GM21390 (cell line): ENCODE measurements around the gene LRRC3B.
"Not testable (repeated sequence)": the region's sequence is repeated elsewhere in the genome, so short reads cannot be mapped to it uniquely, and the experiment has no call there.

Experiments
- ATAC-seq: cut with Tn5 transposase; IDR thresholded peaks from one replicate; pipeline ENCODE4 v1.9.1; 2021; ENCODE audit not compliant: unreplicated experiment

The LRRC3B gene, protein sequence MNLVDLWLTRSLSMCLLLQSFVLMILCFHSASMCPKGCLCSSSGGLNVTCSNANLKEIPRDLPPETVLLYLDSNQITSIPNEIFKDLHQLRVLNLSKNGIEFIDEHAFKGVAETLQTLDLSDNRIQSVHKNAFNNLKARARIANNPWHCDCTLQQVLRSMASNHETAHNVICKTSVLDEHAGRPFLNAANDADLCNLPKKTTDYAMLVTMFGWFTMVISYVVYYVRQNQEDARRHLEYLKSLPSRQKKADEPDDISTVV

DNA sequence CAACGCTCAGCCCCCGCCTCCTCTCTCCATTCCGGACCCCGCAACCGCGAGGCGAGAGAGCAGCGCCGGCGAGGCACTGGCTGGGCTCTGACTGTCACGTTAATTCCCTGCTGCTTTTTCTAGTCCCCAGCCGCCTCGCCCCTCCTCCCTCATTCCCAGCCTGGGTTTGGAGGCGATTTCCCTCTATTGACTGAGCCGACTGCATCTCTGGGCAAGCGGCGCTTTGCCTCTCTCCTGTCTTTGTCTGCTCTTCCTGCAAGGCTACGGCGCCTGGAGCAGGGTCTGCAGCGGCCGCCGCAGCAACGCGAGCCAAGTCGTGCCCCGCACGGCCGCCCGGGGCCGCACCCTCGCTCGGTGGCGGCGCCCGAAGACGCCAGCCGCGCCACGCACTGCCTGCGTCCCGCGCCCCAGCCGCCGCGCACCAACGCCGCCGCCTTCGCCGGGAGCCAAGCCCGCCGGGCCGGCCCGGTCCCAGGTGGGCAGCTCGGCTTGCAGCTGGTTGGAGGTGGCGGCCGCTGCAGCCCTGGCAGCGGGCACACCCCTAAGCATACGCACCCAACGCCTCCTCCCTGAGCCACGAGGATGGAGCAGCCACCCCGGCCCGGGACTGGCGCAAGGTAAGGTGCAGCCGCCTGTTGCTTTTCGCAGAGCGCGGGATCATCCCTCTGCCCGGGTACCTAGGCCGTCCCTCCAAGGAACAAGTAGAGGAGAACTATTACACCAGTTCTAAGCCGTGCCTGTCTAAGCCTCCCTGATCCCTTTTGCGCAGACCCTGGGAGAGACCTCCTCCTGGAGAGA, at the start of gene LRRC3B:
LRRC3B (plus strand) TSS at position 152 of the 798 bp plus-strand sequence. CDS start 86,901 bp downstream, outside the sequence.
- no peak for ATAC-seq

DNA sequence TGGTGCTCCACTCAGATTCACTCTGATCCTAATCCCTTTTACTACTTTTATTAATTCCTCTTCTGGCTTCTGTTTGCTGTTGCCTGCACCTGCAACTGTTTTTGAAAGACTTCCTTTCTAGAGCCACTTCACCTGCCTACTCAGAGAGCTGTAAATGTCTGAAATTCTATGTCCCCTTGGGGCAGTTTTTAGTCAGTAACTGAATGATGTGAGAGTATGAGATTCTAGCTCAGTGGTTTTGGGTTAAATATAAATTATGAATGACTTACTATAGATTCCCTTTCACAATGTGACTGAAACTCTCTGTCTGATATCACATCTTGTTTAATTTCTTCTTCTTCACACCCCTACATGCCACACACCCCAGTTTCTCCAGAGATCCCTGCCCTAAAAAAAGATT, 47.8 kb upstream of the LRRC3B start:
- no peak for ATAC-seq

DNA sequence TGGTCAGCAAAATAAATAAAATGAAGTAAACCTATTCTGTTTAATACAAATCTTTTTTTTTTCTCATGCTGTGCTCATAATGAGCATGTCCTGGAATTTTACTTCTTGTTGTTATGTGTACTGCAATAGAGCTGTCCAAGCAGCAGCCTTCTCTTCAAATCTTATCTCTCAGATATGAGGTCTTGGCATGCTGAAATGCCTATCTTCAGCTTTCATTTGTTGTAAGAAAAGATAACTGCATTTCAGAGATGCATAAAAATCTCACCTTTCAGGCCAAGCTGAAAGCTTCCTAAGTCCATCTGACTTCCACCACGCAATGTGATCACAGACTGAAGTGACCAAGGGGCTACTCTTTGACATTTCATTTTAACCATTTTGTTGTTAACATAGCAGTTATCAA, 43.5 kb upstream of the LRRC3B start:
- no peak for ATAC-seq

DNA sequence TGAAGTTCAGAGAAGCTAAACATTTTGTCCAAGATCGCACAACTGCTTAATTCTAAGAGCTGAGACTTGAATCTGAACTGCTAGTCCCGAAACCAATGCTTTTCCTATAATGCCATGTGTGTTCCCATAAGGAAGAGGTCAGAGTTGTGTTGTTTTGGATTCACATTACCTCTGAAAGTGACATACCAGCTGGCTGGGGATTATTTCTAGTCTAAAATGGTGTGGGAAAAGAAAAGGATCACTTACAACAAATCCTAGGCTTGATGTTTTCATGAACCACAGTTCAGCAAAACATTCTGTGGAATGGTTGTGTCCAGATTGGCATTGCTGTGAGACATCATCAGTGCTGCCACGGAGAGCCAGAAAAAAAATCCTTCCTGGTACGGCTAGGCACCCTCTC, 35.0 kb upstream of the LRRC3B start:
- no peak for ATAC-seq

DNA sequence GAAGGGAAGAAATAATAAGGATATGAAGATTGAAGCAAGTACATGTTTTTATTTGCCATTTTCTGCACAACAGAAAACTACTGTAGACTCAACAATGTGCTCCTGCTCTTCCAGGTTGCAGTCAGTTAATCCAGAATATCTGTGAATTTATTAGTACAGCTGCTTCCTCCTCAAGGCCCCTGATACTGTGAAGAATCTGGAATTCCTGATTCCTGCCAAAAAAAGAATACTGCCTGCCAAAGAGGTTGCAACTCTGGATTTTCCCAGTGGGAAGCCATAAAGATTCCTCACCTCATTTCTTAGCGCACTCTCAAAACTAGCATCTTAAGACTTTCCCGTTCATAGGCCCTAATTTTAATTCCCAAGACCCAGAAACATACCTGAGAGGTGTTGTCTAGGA, 33.6 kb upstream of the LRRC3B start:
- ATAC-seq = no peak

DNA sequence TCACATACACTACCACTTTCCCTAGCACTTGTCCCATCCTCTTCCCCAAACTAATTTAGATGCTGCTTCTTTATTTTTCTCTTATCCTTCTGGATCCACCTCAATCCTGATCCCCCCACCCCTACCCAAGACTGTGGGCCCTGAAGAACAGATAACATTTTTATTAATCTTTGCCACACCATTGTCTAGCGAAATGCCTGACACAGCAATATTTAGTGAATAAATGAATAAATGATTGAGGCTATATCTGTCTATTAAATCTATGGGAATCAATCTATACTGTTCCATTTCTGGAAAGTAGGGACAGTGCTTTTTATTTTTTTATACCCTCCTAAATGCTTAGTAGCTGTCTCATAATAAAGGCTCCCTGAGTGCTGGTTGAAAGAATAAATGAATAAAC, 32.9 kb upstream of the LRRC3B start:
- no peak for ATAC-seq

DNA sequence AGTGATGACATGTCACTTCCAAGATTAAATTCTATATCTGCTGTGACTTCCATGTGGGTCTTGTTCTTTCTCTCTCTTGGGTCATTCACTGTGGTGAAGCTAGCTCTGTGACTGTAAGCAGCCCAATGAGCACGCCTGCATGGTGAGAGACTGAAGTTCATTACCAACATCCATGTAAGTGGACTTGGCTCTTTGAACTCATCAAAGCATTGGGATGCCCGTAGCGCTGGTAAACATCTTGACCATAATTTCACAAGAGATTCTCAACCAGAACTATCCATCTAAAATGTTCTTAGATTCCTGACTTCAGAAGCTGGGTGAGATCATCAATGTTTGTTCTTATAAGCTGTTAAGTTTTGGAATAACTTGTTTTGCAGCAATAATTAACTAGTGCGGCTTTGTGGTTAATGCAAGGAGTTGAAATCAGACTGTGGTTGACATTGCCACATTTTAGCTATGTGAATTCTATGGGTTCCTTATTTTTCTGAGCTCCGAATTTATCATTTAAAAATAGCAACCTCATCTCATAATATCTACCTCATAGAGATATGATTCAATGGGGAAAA, 31.6 kb upstream of the LRRC3B start:
- ATAC-seq = no peak

DNA sequence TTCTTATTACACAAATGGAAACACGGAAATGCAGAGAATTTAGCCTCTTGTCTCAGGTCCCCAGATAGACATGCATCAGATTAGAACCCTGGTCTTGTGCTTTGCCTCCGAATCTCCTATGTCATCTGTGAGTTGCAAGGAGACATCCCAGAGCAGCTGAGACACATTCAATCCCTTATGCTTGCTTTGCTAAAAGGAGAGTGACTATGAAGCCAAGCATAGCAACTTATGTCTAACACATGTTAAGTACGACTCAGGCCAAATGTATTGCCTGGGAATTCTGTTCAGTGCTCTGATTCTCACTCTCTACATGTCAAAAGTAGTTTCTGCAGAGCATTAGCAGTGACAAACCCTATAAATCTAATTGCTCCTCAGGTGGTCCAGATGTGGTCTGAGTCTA, 30.6 kb upstream of the LRRC3B start:
- no peak for ATAC-seq

DNA sequence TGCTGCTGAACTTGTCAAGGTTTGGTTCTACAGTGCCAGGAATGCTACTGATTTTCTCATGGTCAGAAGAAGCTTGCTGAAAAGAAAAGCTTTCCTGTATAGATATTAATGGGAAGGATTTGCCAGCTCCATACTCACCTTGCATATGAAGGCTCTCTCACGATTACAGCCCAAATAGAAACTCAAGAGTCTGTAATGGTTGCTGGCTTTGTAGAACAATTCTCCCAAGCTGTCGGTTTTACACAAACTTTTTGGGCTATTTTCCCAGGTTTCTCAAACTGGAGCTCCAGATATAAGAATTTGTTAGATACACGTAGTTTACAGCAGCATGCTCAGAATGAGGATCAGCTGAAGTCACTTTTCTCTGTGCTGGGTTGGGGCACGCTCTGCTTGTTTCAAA, 30.1 kb upstream of the LRRC3B start:
- ATAC-seq = no peak

DNA sequence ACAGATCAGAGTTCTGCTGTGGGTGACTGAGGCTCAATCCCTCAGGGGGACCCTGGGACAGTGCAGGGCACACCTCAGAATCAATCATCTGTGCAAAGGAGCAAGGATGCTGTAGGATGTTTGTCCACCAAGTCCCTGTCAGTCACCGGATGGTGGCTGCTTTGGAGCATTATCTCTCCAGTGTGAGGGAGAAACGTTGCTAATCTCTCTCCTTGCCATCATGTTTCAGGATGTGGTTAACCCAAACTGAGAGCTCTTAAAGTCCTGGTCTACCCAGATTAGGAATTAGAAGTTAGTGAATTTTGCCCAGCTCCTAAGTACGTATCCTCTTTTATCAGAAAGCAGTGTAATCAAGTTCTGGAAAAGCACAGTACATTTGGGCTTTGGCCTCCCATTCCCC, 26.2 kb upstream of the LRRC3B start:
- no peak for ATAC-seq

DNA sequence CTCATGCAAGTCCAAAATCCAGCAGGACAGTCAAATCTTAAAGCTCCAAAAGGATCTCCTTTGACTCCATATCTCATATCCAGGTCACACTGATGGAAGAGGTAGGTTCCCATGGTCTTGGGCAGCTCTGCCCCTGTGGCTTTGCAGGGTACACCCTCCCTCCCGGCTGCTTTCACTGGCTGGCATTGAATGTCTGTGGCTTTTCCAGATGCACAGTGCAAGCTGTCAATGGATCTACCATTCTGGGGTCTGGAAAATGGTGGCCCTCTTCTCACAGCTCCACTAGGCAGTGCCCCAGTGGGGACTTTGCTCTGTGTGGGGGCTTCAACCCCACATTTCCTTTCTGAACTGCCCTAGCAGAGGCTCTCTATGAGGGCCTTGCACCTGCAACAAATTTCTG, 19.3 kb upstream of the LRRC3B start:
- ATAC-seq = not testable (repeated sequence)

DNA sequence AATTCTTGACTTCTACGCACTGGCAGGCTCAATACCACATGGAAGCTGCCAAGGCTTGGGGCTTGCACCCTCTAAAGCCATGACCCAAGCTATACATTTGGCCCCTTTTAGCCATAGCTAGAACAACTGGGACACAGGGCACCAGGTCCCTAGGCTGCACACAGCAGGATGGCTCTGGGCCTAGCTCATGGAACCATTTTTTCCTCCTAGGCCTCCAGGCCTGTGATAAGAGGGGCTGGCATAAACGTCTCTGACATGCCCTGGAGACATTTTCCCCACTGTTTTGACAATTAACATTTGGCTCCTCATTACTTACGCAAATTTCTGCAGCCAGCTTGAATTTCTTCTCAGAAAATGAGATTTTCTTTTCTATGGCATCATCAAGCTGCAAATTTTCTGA, 18.8 kb upstream of the LRRC3B start:
- not testable (repeated sequence) for ATAC-seq

DNA sequence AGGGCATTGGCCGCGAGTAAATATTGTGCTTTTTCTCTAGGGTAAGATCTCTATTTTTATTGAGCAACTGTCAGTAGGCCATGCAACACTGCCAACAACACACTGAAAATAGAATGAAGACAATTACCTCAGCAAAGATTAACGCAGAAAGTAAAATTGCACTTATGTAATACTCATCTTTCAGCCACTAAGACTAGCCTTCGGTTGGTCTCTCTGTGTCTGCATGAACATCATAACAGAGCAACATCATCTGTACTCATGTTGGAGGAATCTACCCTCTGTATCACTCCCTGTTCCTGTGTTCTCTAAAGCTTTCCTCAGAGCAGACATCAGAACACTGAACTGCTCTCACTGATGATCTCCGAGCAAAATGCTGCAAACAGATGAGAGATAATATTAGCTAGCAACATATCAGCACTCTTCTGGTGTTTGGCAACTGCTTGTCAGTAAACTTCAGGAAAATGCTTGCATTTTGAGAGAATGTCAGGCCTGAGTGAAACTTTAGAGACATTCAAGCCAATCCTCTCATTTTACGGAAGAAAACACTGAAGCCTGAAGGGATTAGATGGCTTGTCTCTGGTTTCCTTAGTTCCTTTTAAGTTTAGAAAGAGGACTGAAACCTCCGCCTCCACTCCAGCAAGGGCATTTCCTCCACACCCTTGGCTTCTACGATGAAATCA, 8.4 kb upstream of the LRRC3B start:
- ATAC-seq = no peak

DNA sequence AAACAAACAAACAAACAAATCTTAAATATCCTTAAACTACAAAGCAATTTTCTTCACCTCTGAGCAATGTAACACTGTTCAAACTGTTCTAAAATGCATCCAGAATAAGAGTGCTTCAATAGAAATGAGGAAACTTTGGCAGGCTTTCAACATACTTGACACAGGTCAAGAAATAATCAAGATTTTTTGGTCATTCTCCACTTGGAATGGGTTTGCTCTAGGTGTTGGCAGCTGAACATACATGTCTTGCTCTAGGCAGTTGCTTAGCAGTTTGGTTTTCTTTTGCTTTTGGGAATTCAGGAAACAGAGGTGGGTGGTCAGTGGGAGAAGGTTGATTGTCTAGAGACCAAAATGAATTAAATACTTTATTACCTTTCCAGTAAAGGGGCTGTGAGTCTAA, 1.4 kb upstream of the LRRC3B start:
- no peak for ATAC-seq

DNA sequence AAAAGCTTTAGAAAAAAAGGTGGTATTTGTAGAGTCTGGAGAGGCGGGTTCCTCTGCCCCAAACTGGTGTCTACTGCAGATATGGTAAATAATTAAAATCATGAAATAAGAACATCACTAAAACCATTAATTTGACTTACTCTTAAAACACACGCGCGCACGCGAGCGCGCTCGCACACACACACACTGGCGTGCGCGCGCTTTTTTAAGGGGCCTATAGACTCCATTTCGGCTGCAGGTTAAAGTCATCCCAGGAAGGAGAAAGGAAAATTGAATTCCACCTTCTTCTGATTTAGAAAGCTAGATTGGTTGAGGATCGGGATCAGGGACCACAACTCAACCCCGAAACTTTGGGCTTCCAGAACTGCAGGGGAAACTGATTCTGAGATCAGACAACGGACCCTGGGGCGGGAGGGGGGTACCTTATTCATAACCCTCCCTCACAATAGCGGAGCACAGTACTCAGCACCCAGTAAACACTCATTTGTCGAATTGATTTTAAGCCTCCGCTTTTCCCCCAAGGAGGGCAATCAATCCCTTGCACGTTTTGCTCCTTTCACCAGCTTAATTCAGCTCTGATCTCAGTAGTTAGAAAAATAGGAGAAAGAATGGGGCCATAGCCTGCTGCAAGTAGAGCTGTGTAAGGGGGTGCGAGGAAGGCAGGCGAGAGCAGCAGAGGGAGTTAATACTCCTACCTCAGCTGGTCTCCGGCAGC, 509 bp upstream of the LRRC3B start:
- no peak for ATAC-seq

DNA sequence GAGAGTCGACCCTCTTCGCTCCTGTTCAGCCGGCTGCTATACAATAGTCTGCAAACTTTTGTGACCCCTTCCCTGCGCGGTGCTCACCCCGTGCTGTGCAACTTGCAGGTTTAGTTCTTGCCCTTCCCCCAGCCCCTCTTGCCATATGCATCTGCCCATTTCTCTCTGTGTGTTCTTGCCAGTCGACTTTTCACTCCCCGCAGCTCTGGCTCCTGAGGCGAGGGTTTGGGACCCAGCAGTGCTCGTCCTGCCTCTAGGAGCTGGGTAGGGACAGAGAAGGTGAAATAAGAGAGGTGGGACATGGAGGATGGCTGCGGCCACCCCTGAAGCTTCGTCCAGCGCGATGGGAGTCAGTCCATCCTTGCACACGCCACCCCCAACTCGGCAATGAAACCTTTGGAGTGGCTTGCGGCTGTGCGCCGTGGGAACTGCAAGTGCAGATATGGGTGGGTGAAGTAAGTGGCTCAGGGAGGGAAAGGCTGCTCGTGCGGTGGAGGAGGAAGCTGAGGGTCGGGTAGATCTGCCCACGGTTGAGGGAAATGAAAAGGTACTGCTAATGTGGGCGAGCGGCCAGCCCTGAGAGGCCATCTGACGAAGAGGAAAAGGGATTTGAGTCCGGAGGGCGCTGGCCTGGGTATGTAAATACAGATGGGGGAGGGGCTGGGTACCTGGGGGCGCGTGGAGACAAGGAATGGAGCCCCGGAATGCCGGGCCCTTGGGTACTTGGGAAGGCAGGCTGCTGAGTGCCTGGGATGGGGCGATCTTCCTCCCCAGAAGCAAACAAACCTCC, 1.0 kb downstream of the LRRC3B start:
- no peak for ATAC-seq

DNA sequence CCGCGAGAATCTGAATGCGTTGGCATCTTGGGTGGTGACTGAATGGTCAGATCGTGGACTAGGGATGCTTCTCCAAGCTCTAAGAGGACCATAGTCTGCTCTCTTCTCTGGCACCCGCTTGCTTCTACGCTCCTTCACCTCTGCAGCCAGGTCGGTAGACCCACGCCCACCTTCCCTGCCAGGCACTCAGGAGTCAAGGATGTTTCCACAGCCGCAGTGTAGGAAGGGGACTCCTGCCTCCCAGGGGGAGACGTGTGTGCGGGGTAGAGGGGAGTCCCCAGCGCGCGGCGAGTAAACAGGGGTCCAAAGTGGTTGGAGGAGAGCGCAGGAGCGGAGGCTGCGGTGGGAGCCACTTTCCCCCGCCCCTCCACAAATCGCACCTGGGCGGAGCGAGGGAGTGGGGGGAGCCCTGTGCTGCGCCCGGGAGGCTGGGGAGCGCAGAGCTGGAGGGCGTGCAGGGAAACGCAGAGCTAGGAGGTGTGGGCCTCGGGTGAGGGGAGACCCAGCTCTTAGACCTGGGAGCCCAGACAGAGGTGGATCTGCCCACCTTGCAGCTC, 1.7 kb downstream of the LRRC3B start:
- ATAC-seq = no peak

DNA sequence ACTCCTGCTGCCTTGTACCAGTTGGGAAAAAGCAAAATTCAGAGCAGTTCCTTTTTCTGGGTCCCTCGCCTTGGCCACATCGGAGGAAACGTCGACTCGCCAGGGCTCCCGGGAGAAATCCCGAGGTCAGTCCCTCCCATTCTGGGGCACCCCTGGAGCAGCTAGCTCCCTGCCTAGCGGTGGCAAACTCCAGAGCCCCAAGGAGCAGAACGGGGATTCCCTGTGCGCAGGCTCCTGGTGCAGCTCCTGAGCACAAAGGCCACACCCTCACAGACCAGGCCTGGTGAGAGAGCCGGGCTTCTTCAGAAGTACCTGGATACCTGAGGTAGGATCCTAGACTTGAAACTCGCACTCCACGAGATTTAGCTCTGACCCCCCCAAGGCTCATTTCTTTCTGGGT, 2.6 kb downstream of the LRRC3B start:
- ATAC-seq = no peak

DNA sequence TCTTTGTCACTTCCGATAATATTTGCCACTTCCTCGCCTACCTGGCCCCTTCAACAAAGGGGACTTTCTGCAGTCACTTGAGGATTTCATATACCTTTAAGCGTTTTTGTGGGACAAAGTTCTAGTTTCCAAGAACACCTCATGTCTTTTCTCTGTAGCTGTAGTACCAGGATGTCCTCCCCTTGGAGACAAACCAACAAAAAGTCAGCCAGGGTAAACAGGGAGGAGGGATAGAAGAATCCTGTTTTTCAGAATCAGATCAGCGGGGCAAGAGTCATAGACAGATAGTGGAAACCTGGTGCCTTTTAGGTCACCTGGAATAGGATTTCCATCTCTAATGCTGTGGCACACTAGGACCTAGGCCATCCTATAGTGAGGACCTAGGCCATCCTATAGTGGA, 4.5 kb downstream of the LRRC3B start:
- no peak for ATAC-seq

DNA sequence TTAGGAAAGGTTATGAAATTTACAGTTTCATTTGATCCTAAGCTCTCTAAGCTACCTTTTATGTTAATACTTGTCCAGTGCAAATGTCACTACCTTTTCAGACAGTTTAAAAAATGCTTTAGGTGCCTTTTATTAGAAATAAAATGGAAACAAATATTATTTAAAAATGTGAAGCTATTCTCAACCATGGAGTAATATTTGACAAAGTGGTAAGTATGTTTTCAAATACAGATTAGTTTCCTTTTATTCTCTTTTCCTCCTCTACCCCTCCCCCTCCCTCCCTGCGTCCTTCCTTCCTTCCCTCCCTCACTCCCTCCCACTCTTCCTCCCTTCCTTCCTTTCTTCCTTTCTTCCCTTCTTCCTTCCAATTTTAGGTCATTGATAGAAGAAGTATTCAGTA, 6.3 kb downstream of the LRRC3B start:
- ATAC-seq = no peak
